GM20431 (cell line): Measurements from ENCODE around the gene MRPL54.

Experiments used
- in situ Hi-C: fragments of 300-500 bp; cut with MseI, MboI; formaldehyde crosslinking; loops from one replicate; pipeline ENCODE4 v1.15.0; 2020; ENCODE audit warnings: low sequenced_read_pairs; ENCODE audit not compliant: unreplicated experiment

MRPL54 gene

DNA sequence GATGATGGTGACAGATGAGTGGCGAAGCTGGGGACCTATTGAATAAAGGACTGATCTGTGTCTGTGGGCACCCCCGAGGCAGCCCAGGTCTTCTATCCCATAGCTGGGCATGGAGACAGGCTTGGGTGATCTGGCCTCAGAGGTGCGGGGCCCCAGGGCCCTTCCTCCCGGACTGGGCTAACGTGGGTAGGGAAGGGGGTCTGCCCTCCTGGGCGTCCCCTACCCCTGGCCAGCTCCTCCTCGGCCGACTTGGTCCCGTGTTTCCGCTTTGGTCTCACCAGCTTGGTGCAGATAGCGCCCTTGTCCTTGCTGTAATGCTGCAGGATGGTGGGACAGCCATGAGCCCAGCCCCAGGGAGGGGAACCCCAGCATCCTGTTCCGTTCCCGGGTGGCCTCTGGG is 20.4 kb downstream of the MRPL54 start:
- in situ Hi-C loops: no loop called here

DNA sequence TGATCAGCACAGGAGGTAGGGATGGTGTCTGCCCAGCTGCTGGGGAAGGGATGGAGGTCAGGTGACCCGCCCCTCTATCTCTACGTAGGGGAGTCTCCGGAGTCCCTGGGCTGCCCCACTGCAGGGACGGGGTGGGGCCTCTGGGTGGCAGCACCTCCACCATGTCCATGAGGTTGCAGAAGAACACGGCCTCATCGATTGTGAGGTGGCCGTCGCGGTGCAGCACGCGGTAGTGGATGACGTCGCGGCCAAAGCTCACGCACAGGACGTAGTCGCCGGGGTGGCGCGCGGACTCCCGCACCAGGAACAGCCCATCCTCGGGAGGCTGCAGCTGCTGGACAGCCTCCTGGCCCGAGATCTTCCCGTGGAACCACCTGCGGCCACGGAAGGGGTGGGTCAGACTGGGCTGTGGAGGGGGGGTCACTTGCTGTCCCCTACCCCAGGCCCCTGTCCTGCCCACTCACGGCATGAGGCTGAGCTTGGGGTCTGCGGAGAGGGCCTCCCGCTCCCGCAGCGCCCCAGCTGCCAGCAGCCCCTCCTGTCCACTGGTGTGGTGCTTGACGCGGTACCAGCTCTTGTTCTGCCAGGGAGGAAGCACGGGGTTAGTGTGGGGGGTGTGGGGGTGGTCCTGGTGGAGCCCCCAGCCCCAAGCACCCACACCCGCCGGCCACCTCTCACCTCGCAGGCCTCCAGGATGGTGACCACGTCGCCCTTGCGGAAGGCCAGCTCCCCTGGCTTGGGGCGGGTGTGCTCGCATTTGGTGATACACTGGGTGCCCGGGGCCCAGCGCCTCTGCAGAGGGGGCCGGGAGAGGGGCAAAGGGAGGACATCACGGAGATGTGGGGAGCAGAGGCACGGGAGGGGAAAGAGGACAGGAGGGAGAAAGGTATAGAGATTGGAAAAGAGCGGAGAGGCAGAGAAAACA is 21.4 kb downstream of the MRPL54 start:
- in situ Hi-C loops: no loop called here

DNA sequence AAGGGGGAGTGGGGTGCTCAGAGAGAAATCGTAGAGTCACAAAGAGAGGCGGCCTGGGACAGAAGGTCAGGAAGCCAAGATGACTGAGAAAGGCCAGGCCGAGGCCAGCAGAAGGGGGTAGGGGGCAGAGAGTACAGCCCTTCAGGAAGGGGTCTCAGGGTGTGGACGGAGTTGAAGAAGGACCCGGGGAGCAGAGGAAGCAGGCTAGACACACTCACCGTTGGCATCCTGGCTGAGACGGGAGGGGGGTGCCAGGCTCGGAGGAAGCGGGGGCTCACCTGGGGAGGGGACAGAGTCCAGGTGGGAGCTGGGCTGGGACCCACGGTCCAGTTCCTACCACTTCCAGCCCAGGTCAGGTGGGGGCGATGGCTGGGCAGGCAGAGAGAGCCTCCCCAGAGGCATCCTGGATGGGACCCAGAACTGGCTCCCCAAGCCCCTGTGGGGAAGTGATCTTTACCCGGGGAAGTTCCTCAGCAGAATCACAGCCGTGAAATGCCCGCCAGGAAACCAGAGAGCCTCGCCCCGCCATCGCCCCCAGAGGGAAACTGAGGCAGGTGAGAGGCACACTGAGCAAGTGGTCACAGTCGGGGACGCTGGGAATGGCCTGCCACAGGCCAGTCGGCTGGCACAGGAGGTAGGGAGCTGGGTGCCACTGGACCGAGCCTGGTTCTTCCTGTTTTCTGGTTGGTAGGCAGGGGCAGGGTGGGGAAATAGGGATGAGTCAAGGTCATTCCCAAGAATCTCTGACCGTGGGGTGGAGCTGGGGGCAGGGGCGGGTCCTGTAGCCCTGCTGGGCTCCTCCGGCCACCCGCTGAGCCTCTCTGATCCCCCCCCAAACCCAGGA is 22.3 kb downstream of the MRPL54 start:
- in situ Hi-C loops: no loop called here

DNA sequence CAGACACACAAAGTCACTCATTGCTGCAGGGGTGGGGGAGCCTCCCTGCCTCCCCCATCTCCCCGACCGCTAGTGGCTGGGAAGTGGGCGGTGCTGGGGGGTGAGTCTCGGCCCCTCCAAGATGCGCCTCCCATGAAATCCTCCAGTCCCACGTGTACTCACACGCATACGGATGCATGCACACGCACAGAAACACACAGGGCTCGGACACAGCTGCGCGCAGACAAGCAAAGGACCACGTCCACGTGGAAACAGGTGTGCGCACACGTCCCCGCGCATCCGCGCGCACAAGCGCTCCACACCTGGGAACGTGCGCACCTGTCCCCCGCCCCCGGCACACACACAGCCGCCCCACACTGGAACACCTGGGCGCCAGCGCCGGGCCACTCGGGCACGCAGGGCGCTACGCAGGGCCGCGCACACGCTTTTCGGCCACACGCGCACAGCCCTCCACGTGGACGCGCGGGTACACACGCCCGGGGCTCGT is 23.0 kb downstream of the MRPL54 start:
- in situ Hi-C loops: no loop called here

DNA sequence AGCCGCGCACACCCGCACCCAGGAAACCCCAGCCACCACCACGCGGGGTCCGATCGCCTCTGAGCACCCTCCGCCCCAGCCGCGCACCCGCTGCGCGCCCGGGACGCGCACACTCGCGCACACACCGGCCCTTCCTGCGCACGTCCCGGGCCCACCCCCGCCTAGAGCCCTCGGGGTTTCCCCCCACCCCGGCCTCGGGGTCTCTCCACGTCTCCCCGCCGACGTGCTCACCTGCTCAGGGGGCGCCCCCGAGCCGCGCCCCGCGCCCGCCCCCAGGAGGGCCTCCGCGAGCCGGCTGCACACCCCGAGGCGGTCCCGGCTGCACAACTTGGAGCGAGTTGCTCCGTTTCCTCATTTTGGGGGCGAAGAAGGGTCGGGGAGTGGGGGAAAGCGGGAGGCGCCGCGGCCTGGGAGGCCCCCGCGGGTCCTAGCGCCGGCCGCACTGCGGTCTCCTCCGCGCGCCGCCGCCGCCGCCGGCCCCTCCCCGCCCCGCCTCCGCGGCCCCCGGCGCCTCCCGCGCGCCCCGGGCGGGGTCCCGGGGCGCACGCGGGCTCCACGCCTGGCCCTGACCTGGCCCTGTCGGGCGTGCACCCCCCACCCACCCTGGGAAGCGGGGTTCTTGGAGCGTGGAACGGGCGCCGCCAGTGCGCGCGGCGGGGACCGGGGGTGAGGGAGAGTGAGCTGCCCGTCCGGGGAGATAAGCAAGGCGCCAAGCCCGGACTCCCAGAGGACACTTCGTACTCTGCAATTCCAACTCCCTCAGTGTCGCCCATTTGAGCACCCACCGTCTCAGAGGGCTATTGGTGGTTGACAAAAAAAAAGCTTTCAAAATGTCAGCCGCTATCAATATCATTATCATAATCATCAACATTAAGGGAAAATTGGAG is 23.7 kb downstream of the MRPL54 start, which contains the start of gene MATK:
Gene MATK, minus strand, starts transcription at position 444 of the 887 bp plus-strand sequence. CDS start 1,246 bp downstream, outside the sequence.
- in situ Hi-C loops: no loop called here

DNA sequence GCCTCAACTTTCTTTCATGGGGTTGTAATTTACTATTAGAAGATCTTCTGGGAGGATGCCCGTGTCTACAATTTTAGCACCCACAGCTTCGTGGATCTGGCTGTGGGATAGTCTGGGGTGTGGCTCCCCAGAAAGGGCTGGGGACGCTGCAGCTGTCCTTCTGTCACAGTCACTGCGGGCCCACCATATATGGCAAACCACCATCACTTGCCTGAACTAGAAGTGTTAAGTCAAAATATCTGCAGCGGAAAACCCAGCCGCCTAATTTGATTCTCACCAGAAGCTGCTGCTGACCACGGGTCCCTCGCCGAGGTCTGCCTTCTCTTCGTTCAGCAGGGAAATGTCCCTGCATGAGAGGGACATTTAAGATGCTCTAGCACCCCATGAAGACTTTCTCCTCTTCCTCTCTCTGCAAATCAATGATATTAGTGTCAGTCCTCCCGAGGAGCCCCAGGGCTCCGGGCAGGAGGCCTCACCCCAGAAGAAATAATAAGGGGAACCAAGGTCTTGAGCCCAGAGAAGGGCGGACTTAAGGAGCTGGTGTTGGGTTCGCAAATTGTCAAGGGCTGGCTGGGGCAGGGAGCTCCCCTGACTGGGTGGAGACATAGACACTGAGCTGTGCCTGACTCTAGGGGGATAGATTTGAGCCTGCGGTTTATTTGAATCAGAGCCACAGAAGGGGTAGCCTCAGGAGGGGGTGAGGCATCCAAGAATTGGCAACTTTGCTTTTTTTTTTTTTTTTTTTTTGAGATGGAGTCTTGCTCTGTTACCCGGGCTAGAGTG is 26.7 kb downstream of the MRPL54 start:
- in situ Hi-C loops: no loop called here

DNA sequence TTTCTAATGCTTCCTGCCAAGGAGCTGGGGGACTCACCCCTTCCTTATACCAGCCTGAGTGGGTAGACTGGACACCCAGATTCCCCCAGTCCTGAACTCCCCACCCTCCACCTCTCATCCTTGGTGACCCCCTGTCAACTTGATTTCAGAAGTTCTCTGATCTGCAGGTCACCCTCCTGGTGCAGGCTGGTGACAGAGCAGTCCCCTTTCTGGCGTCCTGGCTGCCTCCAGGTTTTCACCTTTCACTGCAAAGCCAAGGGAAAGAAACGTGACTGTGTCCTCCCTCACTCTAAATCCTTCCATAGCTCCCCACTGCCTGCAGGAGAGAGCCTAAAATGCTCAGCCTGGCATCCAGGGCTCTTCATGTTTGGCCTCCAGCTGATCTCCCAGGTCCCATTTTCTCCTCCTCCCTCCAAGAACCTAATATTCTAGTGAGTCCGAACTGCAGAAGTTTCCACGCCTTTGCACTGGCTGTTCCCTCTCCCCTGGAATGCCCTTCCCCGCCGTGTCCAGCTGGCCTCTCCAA is 27.8 kb downstream of the MRPL54 start:
- in situ Hi-C loops: no loop called here

DNA sequence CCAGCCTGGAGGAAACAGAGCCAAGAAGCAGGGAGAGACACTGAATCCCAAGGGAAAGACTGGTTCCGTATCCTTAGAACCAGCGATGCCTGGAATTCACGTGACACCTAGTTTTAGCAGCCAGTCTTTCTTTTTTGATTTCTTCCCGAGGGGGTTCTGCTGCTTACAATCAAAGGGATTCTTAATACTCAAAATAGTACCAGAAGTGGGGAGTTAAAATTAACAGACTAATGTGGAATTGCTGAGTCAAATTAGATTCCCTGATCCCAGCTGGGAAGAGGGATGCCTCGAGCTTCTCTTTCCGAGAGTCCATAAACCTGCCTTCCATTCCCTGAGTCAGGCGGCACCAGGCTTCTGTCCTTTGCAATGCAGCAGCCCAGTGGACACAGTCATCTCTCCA is 28.5 kb downstream of the MRPL54 start:
- in situ Hi-C loops: no loop called here

DNA sequence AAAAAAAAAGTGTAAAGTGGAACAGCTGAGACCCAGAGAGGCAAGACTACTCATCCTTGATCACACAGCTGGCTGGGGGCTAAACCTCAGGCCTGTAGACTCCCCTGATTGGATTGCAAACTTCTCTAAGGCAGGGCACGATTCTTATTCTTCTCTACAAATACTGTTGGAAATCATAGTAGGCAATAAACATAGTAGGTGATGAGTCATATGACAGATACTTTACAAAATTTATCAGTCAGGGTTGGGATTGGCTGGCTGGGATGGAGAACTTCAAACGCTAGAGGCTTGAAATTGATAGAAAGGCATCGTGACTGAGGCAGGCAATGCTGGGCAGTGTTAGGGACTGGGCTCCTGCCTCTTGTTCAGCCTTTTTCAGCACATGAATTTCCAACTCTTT is 29.6 kb downstream of the MRPL54 start:
- in situ Hi-C loops: no loop called here

DNA sequence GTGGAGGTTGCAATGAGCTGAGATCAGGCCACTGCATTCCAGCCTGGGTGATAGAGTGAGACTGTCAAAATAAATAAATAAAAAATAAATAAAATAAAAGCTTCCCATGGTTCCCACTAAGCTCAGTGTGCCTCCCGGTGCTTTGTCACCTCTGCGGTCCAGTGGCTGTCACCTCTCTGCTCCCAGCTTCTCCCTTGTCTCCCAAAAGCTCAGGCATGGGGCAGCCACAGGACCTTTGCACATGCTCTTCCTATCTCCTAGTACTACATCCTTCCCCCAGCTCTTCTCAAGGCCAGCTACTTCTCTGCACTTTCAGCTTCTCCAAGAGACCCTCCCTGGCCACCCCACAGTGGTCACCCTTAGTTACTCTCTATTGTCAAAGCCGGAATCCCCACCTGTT is 31.3 kb downstream of the MRPL54 start:
- in situ Hi-C loops: no loop called here

DNA sequence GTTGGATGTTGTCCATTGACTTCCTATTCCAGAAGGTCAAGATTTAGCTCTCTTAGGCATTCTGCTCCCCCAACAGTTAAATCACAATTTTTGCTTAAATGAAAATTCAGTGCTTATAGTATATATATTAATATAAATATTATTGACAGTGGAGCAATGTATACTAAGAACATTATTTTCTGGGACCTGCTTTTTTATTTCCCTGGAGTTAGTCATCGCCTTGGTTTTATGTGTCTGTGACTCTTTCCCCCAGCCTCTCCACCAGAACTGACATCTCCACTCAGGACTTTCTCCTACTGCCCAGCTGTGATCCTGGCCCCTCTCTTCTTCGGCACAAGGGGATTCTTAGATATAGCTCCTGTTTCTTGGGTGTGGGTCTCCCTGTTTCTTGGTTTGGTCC is 33.9 kb downstream of the MRPL54 start:
- in situ Hi-C loops: no loop called here

DNA sequence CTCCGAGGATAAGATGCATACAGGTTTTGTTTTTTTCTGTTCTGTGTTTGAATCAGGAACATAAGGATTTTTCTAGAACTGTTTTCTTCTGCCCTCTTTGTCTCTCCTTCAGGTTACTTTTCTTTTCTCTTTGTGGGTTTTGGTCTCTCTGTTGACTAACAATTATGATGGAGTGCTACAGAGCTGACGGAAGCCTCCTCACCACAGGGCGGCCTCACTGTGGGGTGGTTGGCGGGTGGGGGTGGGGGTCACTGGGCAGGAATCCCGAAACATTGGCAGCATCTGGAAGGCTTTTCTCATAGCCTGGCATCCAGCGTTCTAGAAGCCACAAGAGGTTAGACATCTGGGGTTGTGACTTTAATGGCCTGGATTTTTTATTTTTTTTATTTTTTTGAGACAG is 35.7 kb downstream of the MRPL54 start:
- in situ Hi-C loops: no loop called here

DNA sequence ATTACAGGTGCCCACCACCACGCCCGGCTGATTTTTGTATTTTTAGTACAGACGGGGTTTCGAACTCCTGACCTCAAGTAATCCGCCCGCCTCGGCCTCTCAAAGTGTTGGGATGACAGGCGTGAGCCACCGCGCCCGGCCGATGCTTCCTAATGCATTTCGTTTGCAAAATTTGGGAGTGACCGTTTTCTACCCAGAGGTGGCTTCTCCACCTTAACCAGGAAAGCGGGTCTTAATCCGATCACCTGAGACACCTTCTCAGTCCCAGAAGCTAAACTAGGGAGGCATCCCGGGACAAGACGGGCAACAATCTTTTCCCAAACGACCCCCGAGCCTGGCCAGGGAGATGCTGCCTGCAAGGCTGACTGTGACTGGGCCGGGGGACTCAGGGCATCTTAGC is 38.5 kb downstream of the MRPL54 start:
- in situ Hi-C loops: no loop called here

DNA sequence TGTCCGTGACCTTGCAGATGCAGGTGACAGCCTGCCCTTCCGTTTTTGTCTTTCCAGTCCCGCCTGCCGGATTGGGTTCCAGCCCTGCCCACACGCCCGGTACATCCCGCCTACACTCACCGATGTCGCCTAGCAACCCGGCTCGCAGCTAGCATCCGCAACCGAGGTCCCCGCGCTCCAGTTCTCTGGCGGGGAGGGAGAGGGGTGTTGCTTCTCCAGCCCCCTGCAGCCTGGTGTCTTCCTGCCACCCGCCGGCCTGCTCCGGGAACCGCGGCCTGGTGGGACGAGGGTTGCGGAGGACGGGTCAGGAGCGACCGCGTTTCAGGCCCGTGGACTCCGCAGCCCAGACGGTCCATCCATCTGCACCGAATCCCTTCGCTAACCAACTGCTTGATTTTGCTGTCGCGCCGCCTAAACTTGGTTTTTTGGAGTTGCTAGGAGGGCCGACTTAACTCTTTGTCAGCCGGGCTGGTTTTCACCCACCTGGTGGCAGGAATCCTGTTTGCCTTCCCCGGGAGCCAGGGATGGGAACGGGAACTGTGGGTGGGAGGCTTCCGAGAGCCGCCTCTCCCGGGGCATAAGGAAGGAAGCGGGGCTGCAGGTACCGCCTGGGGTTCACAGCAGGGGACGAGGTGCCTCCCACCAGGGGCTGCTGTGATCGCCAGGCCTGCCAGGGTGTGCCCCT is 39.1 kb downstream of the MRPL54 start:
- in situ Hi-C loops: no loop called here

DNA sequence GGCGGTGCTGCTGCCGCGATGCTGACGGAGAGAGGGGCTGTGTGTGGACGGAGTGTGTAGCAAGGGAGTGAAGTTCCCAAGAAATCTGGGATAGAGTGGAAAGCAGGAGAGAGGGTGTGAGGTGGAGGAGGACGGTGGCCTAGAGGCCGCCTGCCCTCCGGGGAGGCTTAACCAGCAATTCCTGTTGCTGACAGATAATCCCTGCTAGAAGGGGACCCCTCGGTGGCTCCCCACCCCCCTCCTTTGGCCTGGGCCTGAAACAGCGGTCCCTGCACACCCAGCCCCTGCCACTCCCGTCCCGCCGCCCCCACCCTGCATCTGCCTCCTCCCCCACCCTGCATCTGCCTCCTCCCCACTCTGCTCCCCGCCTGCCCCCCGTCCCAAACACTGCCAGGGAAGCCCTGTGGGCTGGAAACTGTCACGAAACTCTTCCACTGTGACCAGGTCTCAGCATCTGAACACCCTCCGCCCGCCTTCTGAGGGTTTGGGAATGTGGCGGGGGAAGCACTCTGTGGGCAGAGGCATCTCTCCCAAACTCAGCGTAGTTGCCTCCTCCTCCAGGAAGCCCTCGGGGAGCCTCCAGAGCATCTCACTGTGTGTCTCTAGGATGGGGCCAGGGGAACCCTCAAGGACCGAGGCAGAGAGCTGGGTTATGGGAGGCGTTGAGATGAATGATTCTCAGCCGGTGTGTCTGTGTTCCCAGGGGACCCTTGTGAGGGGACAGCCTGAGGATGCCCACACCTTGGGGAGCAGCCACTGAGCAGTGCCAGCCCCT is 40.8 kb downstream of the MRPL54 start:
- in situ Hi-C loops: no loop called here

DNA sequence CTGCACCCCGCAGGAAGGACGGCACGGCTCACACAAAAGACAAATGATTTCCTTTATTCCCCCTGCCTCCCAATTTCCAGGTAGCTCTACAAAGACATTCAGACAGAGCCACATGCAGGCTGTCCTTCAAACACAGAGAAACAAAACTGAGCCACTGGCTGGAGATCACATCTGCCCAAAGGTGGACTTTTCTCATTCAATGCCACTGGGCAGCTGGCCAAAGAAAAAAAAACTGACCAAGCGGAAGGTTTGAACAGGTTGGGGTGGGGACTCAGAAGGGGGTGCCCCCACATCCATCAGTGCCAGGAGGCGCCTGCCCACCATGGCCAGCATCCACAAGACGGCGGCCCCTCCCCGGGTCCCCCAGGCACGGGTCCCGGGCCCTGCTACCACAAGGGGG is 41.5 kb downstream of the MRPL54 start:
- in situ Hi-C loops: no loop called here

DNA sequence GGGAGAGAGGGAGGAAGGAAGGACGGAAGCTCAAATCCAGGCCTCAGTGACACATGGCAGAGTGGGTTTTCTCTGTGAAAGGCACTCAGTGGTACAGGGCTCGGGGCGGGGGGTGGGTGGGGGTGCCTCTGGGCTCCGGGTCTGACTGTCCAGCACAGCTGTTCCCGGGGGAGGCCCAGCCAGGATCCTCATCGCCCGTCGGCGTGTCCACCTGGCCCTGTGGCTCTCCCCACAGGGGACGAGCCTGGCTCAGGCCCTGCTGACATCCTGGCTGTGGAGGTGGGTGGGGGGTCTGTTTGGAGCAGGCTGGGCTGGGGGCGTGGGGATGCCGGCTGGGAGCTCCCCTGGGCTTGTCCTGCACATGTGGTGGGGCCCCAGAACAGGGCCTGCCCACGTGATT is 41.9 kb downstream of the MRPL54 start:
- in situ Hi-C loops: no loop called here

DNA sequence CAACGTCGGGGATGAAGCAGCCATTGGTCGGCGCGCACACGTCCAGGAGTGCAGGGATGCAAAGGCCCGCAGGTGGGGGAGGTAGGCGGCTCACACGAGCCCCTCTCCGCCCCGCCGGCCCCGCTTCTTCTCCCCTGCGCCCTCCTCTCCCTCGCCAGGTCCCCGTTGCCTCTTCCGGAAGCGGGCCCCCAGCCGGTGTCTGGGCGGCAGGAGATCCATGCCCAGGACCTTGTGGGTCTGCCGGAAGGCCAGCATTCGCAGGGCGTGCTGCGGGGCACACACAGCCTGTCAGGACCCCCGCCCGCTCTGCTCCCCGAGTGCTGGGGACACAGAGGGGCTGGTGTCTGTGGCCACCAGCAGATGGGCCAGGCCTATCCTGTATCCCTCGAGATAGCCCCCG is 43.4 kb downstream of the MRPL54 start:
- in situ Hi-C loops: no loop called here
